HepG2 (cell line): ENCODE data around the gene DAPK1. TPM values are rescaled to one million over a fixed set of nuclear protein-coding genes. Genes with fewer than 3 reads are reported as not detected.

Experiments
- ATAC-seq: fragments of 200-7000 bp; cut with Tn5 transposase; 3 replicates; pipeline ENCODE4 v1.9.1; 2020; ENCODE audit warnings: mild to moderate bottlenecking, moderate library complexity
- BruUV-seq: library from RNA; stranded (reverse); fragments of 400-500 nt; replicated peaks from 2 replicates; lab custom pipeline; 2021; lab: Mats Ljungman, UMichigan
- CTCF ChIA-PET: fragments of 300-600 bp; formaldehyde crosslinking; extraction: SDS; loops from one replicate; lab custom pipeline; 2021; ENCODE audit warnings: low total read pairs, inconsistent platforms, low intra/inter-chr PET ratio; lab: Yijun Ruan, JAX
- POLR2A ChIA-PET: fragments of 350-600 bp; sonication (Branson Sonifier 250); formaldehyde crosslinking; loops from one replicate; lab custom pipeline; 2020; ENCODE audit warnings: antibody characterized with exemption, inconsistent platforms; lab: Yijun Ruan, JAX
- DNase-seq: peaks from one replicate; pipeline ENCODE4 v3.0.0-alpha.2; 2015; ENCODE audit warnings: low spot score
- FAIRE-seq: peaks from 3 replicates; lab custom pipeline; 2011; peaks lifted over from hg19 to GRCh38; lab: Jason Lieb, UNC
- H2AFZ ChIP-seq: one replicate; pipeline ENCODE4 v1.6.1; 2011; ENCODE audit warnings: low read length, inconsistent platforms
- H3K27ac ChIP-seq: fragments of 300-600 bp; 3 replicates; pipeline ENCODE4 v1.8.0; 2011; ENCODE audit warnings: mixed run types, mild to moderate bottlenecking, mixed read lengths, low read length, inconsistent platforms; ENCODE audit not compliant: insufficient read depth; ENCODE audit errors: extremely low read length
- H3K27me3 ChIP-seq, 2 experiments: fragments of 200-600 bp in 1 of 2; 2 replicates in 1 of 2; 3 replicates in 1 of 2; pipeline versions ENCODE4 v1.6.0 to v1.8.0; 2011; ENCODE audit warnings: low read length in 2 of 2, mild to moderate bottlenecking in 2 of 2, moderate library complexity in 2 of 2, inconsistent platforms in 1 of 2; ENCODE audit not compliant: insufficient read depth in 2 of 2, control insufficient read depth in 1 of 2
- H3K36me3 ChIP-seq, 2 experiments: fragments of 200-600 bp in 1 of 2; replicated peaks in 1 of 2; 2 replicates in 1 of 2; 3 replicates in 1 of 2; pipeline versions ENCODE4 v1.5.1 to v1.8.0; 2011; ENCODE audit warnings: low read length in 2 of 2, inconsistent platforms in 1 of 2; ENCODE audit not compliant: insufficient read depth in 2 of 2, control insufficient read depth in 1 of 2
- H3K4me1 ChIP-seq: 2 replicates; pipeline ENCODE4 v1.5.1; 2012; ENCODE audit warnings: low read length, inconsistent platforms; ENCODE audit not compliant: insufficient read depth
- H3K4me2 ChIP-seq: 2 replicates; pipeline ENCODE4 v1.6.0; 2011; ENCODE audit warnings: low read depth, low read length, inconsistent platforms
- H3K4me3 ChIP-seq, 3 experiments: fragments of 200-600 bp in 1 of 3; sonication (generic), shearing (Covaris generic) in 1 of 3; replicated peaks in 1 of 3; 2 replicates each; pipeline ENCODE4 v1.5.1; 2011 to 2016; ENCODE audit warnings: low read length in 3 of 3, inconsistent platforms in 2 of 3, low read depth in 2 of 3, mild to moderate bottlenecking in 2 of 3, control low read depth in 1 of 3, mixed read lengths in 1 of 3; ENCODE audit not compliant: insufficient read depth in 1 of 3
- H3K79me2 ChIP-seq: one replicate; pipeline ENCODE4 v1.6.1; 2011; ENCODE audit warnings: low read length, inconsistent platforms; ENCODE audit not compliant: insufficient read depth
- H3K9ac ChIP-seq: 2 replicates; pipeline ENCODE4 v1.6.0; 2011; ENCODE audit warnings: mild to moderate bottlenecking, low read depth, low read length, inconsistent platforms; ENCODE audit not compliant: insufficient read depth
- H3K9me3 ChIP-seq: 2 replicates; pipeline ENCODE4 v1.5.1; 2012; ENCODE audit warnings: mild to moderate bottlenecking, low read length
- H4K20me1 ChIP-seq: 2 replicates; pipeline ENCODE4 v1.6.0; 2011; ENCODE audit warnings: inconsistent platforms, mild to moderate bottlenecking, low read length, moderate library complexity; ENCODE audit not compliant: insufficient read depth
- ATF1 ChIP-seq: IDR thresholded peaks from 2 replicates; pipeline ENCODE4 v1.6.1; 2016; ENCODE audit warnings: mild to moderate bottlenecking, control low read depth
- KLF9 ChIP-seq: IDR thresholded peaks from 2 replicates; pipeline ENCODE4 v1.6.1; 2016; ENCODE audit warnings: low read depth
- PCBP1 ChIP-seq: fragments of 200-400 bp; formaldehyde crosslinking; IDR thresholded peaks from 2 replicates; pipeline ENCODE4 v1.6.1; 2017; ENCODE audit warnings: mild to moderate bottlenecking, low read depth, low read length, borderline replicate concordance
- ZNF569 ChIP-seq: sonication (generic); formaldehyde crosslinking; IDR thresholded peaks from 2 replicates; pipeline ENCODE4 v1.5.0; 2020; ENCODE audit warnings: mild to moderate bottlenecking, missing genetic modification reagents, moderate library complexity, borderline replicate concordance
- ZSCAN20 ChIP-seq: sonication (generic); formaldehyde crosslinking; IDR thresholded peaks from 2 replicates; pipeline ENCODE4 v1.4.0; 2020; ENCODE audit warnings: missing genetic modification reagents, mild to moderate bottlenecking, borderline replicate concordance
- ZSCAN22 ChIP-seq: sonication (generic); formaldehyde crosslinking; IDR thresholded peaks from 2 replicates; pipeline ENCODE4 v1.4.0; 2020; ENCODE audit warnings: mild to moderate bottlenecking, missing genetic modification reagents
- WGBS: methylation state at CpG from one replicate; pipeline ENCODE4 v1.1.6; 2017; ENCODE audit warnings: low lambda C conversion rate; 5-methylcytosine and 5-hydroxymethylcytosine counted together
- in situ Hi-C: cut with HindIII; loops from 2 replicates; pipeline ENCODE4 v1.10.0; 2017; ENCODE audit warnings: low pct_unique_long_range_greater_than_20kb; ENCODE audit not compliant: extremely low pct_ligation_motif_present
- intact Hi-C: fragments of 100-400 bp; cut with micrococcal nuclease; formaldehyde crosslinking; loops from one replicate; pipeline ENCODE4 v1.10.0; 2022; ENCODE audit not compliant: unreplicated experiment
- polyA plus RNA-seq, 8 experiments: library from polyadenylated mRNA; depleted of rRNA in 3 of 8; stranded (reverse) in 7 of 8; unstranded in 1 of 8; fragments of >200 nt; fragmentation: Illumina TruSeq in 4 of 8; extraction: Trizol in 4 of 8; gene quantifications; 2 replicates each; pipeline versions ENCODE4 v1.2.1 to v1.2.3, GENCODE V29; 2011 to 2016; ENCODE audit warnings: low read depth in 4 of 8, missing spikeins in 1 of 8, mixed read lengths in 1 of 8; ENCODE audit not compliant: insufficient read depth in 1 of 8
- total RNA-seq, 5 experiments: library from RNA; depleted of rRNA; stranded (reverse); fragments of >200 nt; fragmentation: Illumina TruSeq; extraction: Trizol; gene quantifications; 2 replicates each; pipeline ENCODE4 v1.2.3, GENCODE V29; 2016; ENCODE audit warnings: low read depth in 1 of 5
- TF ChIP-seq, protein P1 (sequence below): IDR thresholded peaks from 2 replicates; pipeline ENCODE4 v1.6.1; 2016; ENCODE audit warnings: low read depth
- TF ChIP-seq, protein P2 (sequence below): IDR thresholded peaks from 2 replicates; pipeline ENCODE4 v1.6.1; 2016; ENCODE audit warnings: control low read depth
- TF ChIP-seq, protein P3 (sequence below): sonication (generic); formaldehyde crosslinking; IDR thresholded peaks from 2 replicates; pipeline ENCODE4 v1.8.0; 2022; ENCODE audit warnings: mild to moderate bottlenecking, missing genetic modification reagents; ENCODE audit not compliant: insufficient replicate concordance
- TF ChIP-seq, protein P4 (sequence below): sonication (generic); formaldehyde crosslinking; IDR thresholded peaks from 2 replicates; pipeline ENCODE4 v1.8.1; 2022; ENCODE audit warnings: mild to moderate bottlenecking, missing genetic modification reagents
- TF ChIP-seq, protein P5 (sequence below): sonication (generic); formaldehyde crosslinking; IDR thresholded peaks from 2 replicates; pipeline ENCODE4 v1.5.1; 2020; ENCODE audit warnings: mild to moderate bottlenecking, moderate library complexity, missing genetic modification reagents

DAPK1 gene
- total and polyA plus RNA-seq, 2 of the 13 experiments (the other 11 are each of a cell fraction or from before 2014, with no cell fraction given): 35.7 to 35.9 TPM

DNA sequence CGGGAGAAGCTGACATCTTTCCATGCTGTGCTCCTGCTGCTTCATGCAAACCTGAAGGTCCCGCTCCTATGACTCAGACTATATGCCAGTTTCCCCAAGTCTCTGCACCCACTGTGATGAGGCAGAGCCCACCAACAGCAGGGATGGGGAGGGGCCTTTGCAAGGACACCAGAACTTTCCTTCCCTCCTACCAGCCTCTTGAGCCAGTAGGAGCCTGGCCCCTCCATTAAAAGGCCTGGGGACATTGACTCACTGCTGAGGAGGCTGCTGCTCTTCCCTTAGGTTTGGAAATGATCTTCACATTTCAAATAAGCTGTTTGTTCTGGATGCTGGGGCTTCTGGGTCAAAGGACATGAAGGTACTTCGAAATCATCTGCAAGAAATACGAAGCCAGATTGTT is 202.2 kb downstream of the DAPK1 start (continued):
- TF ChIP-seq KLF9 (CRISPR knock-in tag) (no peak), ZNF569 (CRISPR knock-in tag) (no peak)
- TF ChIP-seq, protein P1, sequence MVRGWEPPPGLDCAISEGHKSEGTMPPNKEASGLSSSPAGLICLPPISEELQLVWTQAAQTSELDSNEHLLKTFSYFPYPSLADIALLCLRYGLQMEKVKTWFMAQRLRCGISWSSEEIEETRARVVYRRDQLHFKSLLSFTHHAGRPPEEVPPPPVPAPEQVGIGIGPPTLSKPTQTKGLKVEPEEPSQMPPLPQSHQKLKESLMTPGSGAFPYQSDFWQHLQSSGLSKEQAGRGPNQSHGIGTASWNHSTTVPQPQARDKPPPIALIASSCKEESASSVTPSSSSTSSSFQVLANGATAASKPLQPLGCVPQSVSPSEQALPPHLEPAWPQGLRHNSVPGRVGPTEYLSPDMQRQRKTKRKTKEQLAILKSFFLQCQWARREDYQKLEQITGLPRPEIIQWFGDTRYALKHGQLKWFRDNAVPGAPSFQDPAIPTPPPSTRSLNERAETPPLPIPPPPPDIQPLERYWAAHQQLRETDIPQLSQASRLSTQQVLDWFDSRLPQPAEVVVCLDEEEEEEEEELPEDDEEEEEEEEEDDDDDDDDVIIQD: no peak
- TF ChIP-seq, all 625 proteins: peak for 0

DNA sequence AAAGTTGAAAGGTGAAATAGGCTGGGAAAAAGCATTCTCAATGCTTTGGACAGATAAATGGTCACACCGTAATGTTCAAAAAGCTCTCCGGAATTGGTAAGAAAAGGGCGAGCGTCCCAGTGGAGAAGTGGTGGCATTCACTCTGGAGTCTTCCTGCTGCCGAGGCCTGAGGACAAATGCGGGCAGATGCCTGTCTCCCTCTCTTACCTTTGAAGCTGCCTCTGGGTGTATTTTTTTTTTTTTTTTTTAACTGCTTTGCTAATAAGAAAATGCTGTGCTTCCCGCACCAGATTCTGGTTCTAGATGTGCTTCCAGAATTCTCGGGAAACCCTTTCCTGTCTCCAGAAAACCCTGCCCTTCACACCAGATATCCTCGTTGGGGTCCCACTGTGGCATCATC is 203.8 kb downstream of the DAPK1 start:
- 96% methylated on average over 9 of the region's 9 CpGs for WGBS

More for the DNA sequence above, 203.8 kb downstream of the DAPK1 start:
- no peaks in the 10 kb centered on the region for H3K79me2 ChIP-seq
- no peak overlapping the region for H2AFZ ChIP-seq
- ChIA-PET CTCF (no interaction called here), POLR2A (no interaction called here)
- ATAC-seq (no peak), DNase-seq (no peak), FAIRE-seq (no peak)
- TF ChIP-seq, protein P2, sequence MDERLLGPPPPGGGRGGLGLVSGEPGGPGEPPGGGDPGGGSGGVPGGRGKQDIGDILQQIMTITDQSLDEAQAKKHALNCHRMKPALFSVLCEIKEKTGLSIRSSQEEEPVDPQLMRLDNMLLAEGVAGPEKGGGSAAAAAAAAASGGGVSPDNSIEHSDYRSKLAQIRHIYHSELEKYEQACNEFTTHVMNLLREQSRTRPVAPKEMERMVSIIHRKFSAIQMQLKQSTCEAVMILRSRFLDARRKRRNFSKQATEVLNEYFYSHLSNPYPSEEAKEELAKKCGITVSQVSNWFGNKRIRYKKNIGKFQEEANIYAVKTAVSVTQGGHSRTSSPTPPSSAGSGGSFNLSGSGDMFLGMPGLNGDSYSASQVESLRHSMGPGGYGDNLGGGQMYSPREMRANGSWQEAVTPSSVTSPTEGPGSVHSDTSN (CRISPR knock-in tag): no peak
- no peak for TF ChIP-seq PCBP1
- TF ChIP-seq, protein P3, sequence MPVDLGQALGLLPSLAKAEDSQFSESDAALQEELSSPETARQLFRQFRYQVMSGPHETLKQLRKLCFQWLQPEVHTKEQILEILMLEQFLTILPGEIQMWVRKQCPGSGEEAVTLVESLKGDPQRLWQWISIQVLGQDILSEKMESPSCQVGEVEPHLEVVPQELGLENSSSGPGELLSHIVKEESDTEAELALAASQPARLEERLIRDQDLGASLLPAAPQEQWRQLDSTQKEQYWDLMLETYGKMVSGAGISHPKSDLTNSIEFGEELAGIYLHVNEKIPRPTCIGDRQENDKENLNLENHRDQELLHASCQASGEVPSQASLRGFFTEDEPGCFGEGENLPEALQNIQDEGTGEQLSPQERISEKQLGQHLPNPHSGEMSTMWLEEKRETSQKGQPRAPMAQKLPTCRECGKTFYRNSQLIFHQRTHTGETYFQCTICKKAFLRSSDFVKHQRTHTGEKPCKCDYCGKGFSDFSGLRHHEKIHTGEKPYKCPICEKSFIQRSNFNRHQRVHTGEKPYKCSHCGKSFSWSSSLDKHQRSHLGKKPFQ (CRISPR knock-in tag): no peak
- no peak for TF ChIP-seq ZSCAN22 (CRISPR knock-in tag)
- TF ChIP-seq, protein P4, sequence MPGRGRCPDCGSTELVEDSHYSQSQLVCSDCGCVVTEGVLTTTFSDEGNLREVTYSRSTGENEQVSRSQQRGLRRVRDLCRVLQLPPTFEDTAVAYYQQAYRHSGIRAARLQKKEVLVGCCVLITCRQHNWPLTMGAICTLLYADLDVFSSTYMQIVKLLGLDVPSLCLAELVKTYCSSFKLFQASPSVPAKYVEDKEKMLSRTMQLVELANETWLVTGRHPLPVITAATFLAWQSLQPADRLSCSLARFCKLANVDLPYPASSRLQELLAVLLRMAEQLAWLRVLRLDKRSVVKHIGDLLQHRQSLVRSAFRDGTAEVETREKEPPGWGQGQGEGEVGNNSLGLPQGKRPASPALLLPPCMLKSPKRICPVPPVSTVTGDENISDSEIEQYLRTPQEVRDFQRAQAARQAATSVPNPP (CRISPR knock-in tag): no peak
- TF ChIP-seq, protein P5, sequence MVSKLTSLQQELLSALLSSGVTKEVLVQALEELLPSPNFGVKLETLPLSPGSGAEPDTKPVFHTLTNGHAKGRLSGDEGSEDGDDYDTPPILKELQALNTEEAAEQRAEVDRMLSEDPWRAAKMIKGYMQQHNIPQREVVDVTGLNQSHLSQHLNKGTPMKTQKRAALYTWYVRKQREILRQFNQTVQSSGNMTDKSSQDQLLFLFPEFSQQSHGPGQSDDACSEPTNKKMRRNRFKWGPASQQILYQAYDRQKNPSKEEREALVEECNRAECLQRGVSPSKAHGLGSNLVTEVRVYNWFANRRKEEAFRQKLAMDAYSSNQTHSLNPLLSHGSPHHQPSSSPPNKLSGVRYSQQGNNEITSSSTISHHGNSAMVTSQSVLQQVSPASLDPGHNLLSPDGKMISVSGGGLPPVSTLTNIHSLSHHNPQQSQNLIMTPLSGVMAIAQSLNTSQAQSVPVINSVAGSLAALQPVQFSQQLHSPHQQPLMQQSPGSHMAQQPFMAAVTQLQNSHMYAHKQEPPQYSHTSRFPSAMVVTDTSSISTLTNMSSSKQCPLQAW (CRISPR knock-in tag): no peak
- TF ChIP-seq ATF1: no peak
- no peak for TF ChIP-seq ZSCAN20 (CRISPR knock-in tag)
- peaks cover 8 to 61% of the 10 kb centered on the region in 2 experiments for H3K36me3 ChIP-seq
- no peaks in the 10 kb centered on the region for H4K20me1 ChIP-seq
- in situ Hi-C loops (no loop called here), intact Hi-C loops (no loop called here)
- 0 out of 2 replicates have a peak, but pooled peaks cover 12% of the 10 kb centered on the region for H3K4me1 ChIP-seq
- H3K9me3 ChIP-seq: no peaks in the 10 kb centered on the region
- no TSS peak for BruUV-seq
- no peaks in the 10 kb centered on the region for H3K27me3 ChIP-seq
- H3K9ac ChIP-seq: no peak overlapping the region
- H3K4me2 ChIP-seq: no peak overlapping the region
- H3K27ac ChIP-seq: no peak overlapping the region
- H3K4me3 ChIP-seq: no peak overlapping the region
